ENCODE results near the gene ITGA8. TPM values are rescaled to one million over a fixed set of nuclear protein-coding genes. Genes with fewer than 3 reads are reported as not detected.

ITGA8 gene
- total and polyA plus RNA-seq, 2 of the 4 experiments (the other 2 are of a cell fraction) = under 0.01 to 0.02 TPM

GRCh38 chr10:15587271-15587670 lies 132.5 kb downstream of the ITGA8 start:
- no peak overlapping the region for H3K56ac ChIP-seq (ENCODE audit: extremely low read depth, insufficient read depth, low read length)
- H4K91ac ChIP-seq (ENCODE audit: insufficient read depth, low read depth, low read length) = no peak overlapping the region
- no CpG with 5 or more reads among the region's 3 CpGs for WGBS, 2 experiments (ENCODE audit: extremely low coverage in 2 of 2, insufficient read length in 1 of 2)
- no peaks in the 10 kb centered on the region for H4K20me1 ChIP-seq (ENCODE audit: insufficient read depth, low read length)
- ChIA-PET CTCF (interaction anchor here (0.6 to 1.2 kb wide), 3 partner anchors 8 to 130 kb away, joined by 3 read pairs; no protein-coding TSS in a partner anchor), POLR2A (ENCODE audit: unreplicated experiment) (no interaction called here)
- in situ Hi-C loops (cut with MboI; ENCODE audit: low sequenced_read_pairs) (no loop called here), intact Hi-C loops (cut with micrococcal nuclease) (no loop called here), dilution Hi-C loops (cut with HindIII; ENCODE audit: low sequenced_read_pairs, unreplicated experiment) (no loop called here)
- no peaks in the 10 kb centered on the region for H3K27me3 ChIP-seq (ENCODE audit: control insufficient read depth, insufficient read depth, low read length)
- H3K18ac ChIP-seq (ENCODE audit: low read depth, low read length) = no peak overlapping the region
- no peak overlapping the region for H2BK20ac ChIP-seq (ENCODE audit: low read depth, low read length)
- DNase-seq (no peak), ATAC-seq (ENCODE audit: low read depth) (no peak)
- H4K5ac ChIP-seq (ENCODE audit: low read depth, low read length) = no peak overlapping the region
- no peak overlapping the region for H2AK9ac ChIP-seq (replicated peaks; ENCODE audit: low read depth, low read length, poor library complexity)
- H2BK120ac ChIP-seq (ENCODE audit: low read depth, low read length) = no peak overlapping the region
- no peak overlapping the region for H3K9ac ChIP-seq (ENCODE audit: low read depth, low read length)
- no peak overlapping the region for H2AFZ ChIP-seq (replicated peaks; ENCODE audit: low read length, poor library complexity)
- no peak overlapping the region for H3K4me3 ChIP-seq (ENCODE audit: insufficient read depth, low read depth, low read length)
- H3K36me3 ChIP-seq (ENCODE audit: control insufficient read depth, insufficient read depth, low read length) = no peaks in the 10 kb centered on the region
- no peak overlapping the region for H3K27ac ChIP-seq (ENCODE audit: insufficient read depth, low read length)
- TF ChIP-seq RCOR1 (IDR thresholded peaks at IDR 0.05; ENCODE audit: insufficient replicate concordance, low read length) = no peak
- TF ChIP-seq MXI1 (IDR thresholded peaks at IDR 0.05; ENCODE audit: borderline replicate concordance, low read depth, low read length) = no peak
- no peak for TF ChIP-seq ELK1 (IDR thresholded peaks at IDR 0.05; ENCODE audit: borderline replicate concordance, low read depth, low read length)
- TF ChIP-seq RAD21 (IDR thresholded peaks at IDR 0.05; ENCODE audit: low read length) = no peak
- no peak for TF ChIP-seq MAZ (IDR thresholded peaks at IDR 0.05; ENCODE audit: borderline replicate concordance, low read depth, low read length)
- no peak overlapping the region for H2BK15ac ChIP-seq (ENCODE audit: low read depth, low read length)
- no peak overlapping the region for H3K14ac ChIP-seq (replicated peaks; ENCODE audit: low read depth, low read length)
- no peaks in the 10 kb centered on the region for H3K9me1 ChIP-seq (ENCODE audit: insufficient read depth, low read length)
- BruUV-seq (replicated peaks) = no TSS peak
- no peak overlapping the region for H3K4ac ChIP-seq (ENCODE audit: low read depth, low read length)
- H2BK5ac ChIP-seq (ENCODE audit: low read depth, low read length, poor library complexity, severe bottlenecking) = no peak overlapping the region
- H3K23ac ChIP-seq (ENCODE audit: low read depth, low read length) = no peak overlapping the region
- H3K9me3 ChIP-seq (ENCODE audit: control insufficient read depth, insufficient read depth, low read length) = no peaks in the 10 kb centered on the region
- H4K8ac ChIP-seq (ENCODE audit: low read depth in 2 of 2, low read length in 2 of 2) = no peak overlapping the region
- H2AK5ac ChIP-seq (ENCODE audit: low read depth, low read length) = no peak overlapping the region
- peaks cover 2% of the 10 kb centered on the region; the same call in 1 of the 2 replicates for H3K4me1 ChIP-seq (ENCODE audit: control insufficient read depth, insufficient read depth, low read length)
- H3K79me1 ChIP-seq (ENCODE audit: low read depth in 1 of 2, low read length in 2 of 2) = no peaks in the 10 kb centered on the region
- no peak overlapping the region for H3K4me2 ChIP-seq (ENCODE audit: low read depth, low read length)
